Stimulated activated naive CD8-positive, alpha-beta T cell treated with anti-CD3 and anti-CD28 coated beads, Interleukin-15, amount 100 ng/mL, for 72 hours (primary cell): ENCODE measurements around the gene MAL.
A peak's percentile ranks its signal among the peaks of the same experiment; 100 is the strongest.

ENCODE experiments used
- ATAC-seq: fragments of 150-1000 bp; cut with Tn5 transposase; 2 replicates; pipeline ENCODE4 v1.10.0; 2021; ENCODE audit warnings: mild to moderate bottlenecking, moderate library complexity
- DNase-seq, 2 donors: peaks; one replicate each; pipeline ENCODE4 v3.0.0; 2021 to 2022
- H3K27ac Mint-ChIP-seq, 2 donors: one replicate each; pipeline ENCODE4 v1.8.0; 2022; ENCODE audit warnings: mild to moderate bottlenecking in 2 of 2, mixed read lengths in 2 of 2, moderate library complexity in 2 of 2
- H3K27me3 Mint-ChIP-seq: one replicate; pipeline ENCODE4 v1.8.0; 2022; ENCODE audit warnings: mixed read lengths
- H3K4me1 Mint-ChIP-seq: one replicate; pipeline ENCODE4 v1.8.0; 2022; ENCODE audit warnings: mild to moderate bottlenecking, mixed read lengths
- H3K4me3 Mint-ChIP-seq, 2 donors: one replicate each; pipeline ENCODE4 v1.8.0; 2022; ENCODE audit warnings: mild to moderate bottlenecking in 2 of 2, mixed read lengths in 2 of 2, moderate library complexity in 1 of 2
- H3K9me3 Mint-ChIP-seq, 2 donors: one replicate each; pipeline ENCODE4 v1.8.0; 2022; ENCODE audit warnings: mixed read lengths in 2 of 2

Gene MAL

GRCh38 chr2:95006588-95006987 is 18.9 kb upstream of the MAL start:
- Mint-ChIP-seq H3K27ac (no peak overlapping the region), H3K4me3 (no peak overlapping the region), H3K4me1 (peaks cover 19% of the 10 kb centered on the region), H3K27me3 (peaks cover 20% of the 10 kb centered on the region), H3K9me3 (no peaks in the 10 kb centered on the region)
- ATAC-seq (no peak), DNase-seq (no peak)

- no peak for ATAC-seq
- Mint-ChIP-seq H3K27ac (no peak overlapping the region), H3K4me1 (peaks cover 21% of the 10 kb centered on the region), H3K9me3 (no peaks in the 10 kb centered on the region), H3K4me3 (no peak overlapping the region), H3K27me3 (peaks cover 20% of the 10 kb centered on the region)
- DNase-seq, result no peak
Measured at GRCh38 chr2:95007031-95007609, 18.4 kb upstream of the MAL start.

GRCh38 chr2:95007822-95008221 is 17.7 kb upstream of the MAL start:
- ATAC-seq, result peak; percentile 17
- Mint-ChIP-seq H3K4me1 (peaks cover 28% of the 10 kb centered on the region), H3K27me3 (peaks cover 20% of the 10 kb centered on the region), H3K4me3 (no peak overlapping the region), H3K27ac (no peak overlapping the region), H3K9me3 (no peaks in the 10 kb centered on the region)
- DNase-seq, result no peak

- DNase-seq, result no peak
- Mint-ChIP-seq H3K9me3 (no peaks in the 10 kb centered on the region), H3K27me3 (peaks cover 20% of the 10 kb centered on the region), H3K27ac (no peak overlapping the region), H3K4me1 (peaks cover 33% of the 10 kb centered on the region), H3K4me3 (no peak overlapping the region)
- no peak for ATAC-seq
Measured at GRCh38 chr2:95008306-95008705, 17.2 kb upstream of the MAL start.

GRCh38 chr2:95008996-95009395 is 16.5 kb upstream of the MAL start:
- H3K27me3 Mint-ChIP-seq, result peaks cover 20% of the 10 kb centered on the region
- DNase-seq, result no peak

GRCh38 chr2:95009412-95009811 is 16.1 kb upstream of the MAL start:
- peaks cover 36% of the 10 kb centered on the region for H3K4me1 Mint-ChIP-seq
- ATAC-seq (no peak), DNase-seq (no peak)
- peak overlapping the region in 1 of 2 donors; percentile 88 for H3K27ac Mint-ChIP-seq
- H3K4me3 Mint-ChIP-seq, result no peak overlapping the region
- no peaks in the 10 kb centered on the region for H3K9me3 Mint-ChIP-seq
- peaks cover 16% of the 10 kb centered on the region for H3K27me3 Mint-ChIP-seq

More at GRCh38 chr2:95008996-95009395, 16.5 kb upstream of the MAL start:
- Mint-ChIP-seq H3K9me3 (no peaks in the 10 kb centered on the region), H3K4me1 (peaks cover 36% of the 10 kb centered on the region), H3K27ac (no peak overlapping the region), H3K4me3 (no peak overlapping the region)
- no peak for ATAC-seq

- Mint-ChIP-seq H3K27me3 (peaks cover 12% of the 10 kb centered on the region), H3K4me1 (peaks cover 39% of the 10 kb centered on the region), H3K9me3 (no peaks in the 10 kb centered on the region), H3K27ac (no peak overlapping the region), H3K4me3 (no peak overlapping the region)
- ATAC-seq (no peak), DNase-seq (no peak)
Measured at GRCh38 chr2:95010126-95010525, 15.4 kb upstream of the MAL start.

- Mint-ChIP-seq H3K27me3 (peaks cover 12% of the 10 kb centered on the region), H3K9me3 (no peaks in the 10 kb centered on the region), H3K27ac (peak overlapping the region in 1 of 2 donors; percentile 89), H3K4me1 (peaks cover 45% of the 10 kb centered on the region), H3K4me3 (no peak overlapping the region)
- ATAC-seq (no peak), DNase-seq (no peak)
Measured at GRCh38 chr2:95010718-95011117, 14.8 kb upstream of the MAL start.

GRCh38 chr2:95012881-95013550 is 12.5 kb upstream of the MAL start:
- no peaks in the 10 kb centered on the region for H3K9me3 Mint-ChIP-seq
- peaks cover 38% of the 10 kb centered on the region for H3K4me1 Mint-ChIP-seq
- H3K4me3 Mint-ChIP-seq, result no peak overlapping the region
- DNase-seq (no peak), ATAC-seq (peak; percentile 61)
- H3K27me3 Mint-ChIP-seq, result peaks cover 3% of the 10 kb centered on the region
- H3K27ac Mint-ChIP-seq, result peak overlapping the region in 1 of 2 donors; percentile 72

- no peaks in the 10 kb centered on the region for H3K9me3 Mint-ChIP-seq
- no peak for ATAC-seq
- H3K27me3 Mint-ChIP-seq, result no peaks in the 10 kb centered on the region
- DNase-seq, result no peak
- no peak overlapping the region for H3K4me3 Mint-ChIP-seq
- peak overlapping the region in 1 of 2 donors; percentile 72 for H3K27ac Mint-ChIP-seq
- peaks cover 39% of the 10 kb centered on the region for H3K4me1 Mint-ChIP-seq
Measured at GRCh38 chr2:95013726-95014125, 11.8 kb upstream of the MAL start.

- ATAC-seq (no peak), DNase-seq (no peak)
- H3K4me3 Mint-ChIP-seq, result no peak overlapping the region
- peaks cover 44% of the 10 kb centered on the region for H3K4me1 Mint-ChIP-seq
- no peaks in the 10 kb centered on the region for H3K27me3 Mint-ChIP-seq
- peak overlapping the region in 1 of 2 donors; percentile 42 for H3K27ac Mint-ChIP-seq
- no peaks in the 10 kb centered on the region for H3K9me3 Mint-ChIP-seq
Measured at GRCh38 chr2:95014126-95014708, 11.3 kb upstream of the MAL start.

GRCh38 chr2:95015261-95015912 is 10.1 kb upstream of the MAL start:
- Mint-ChIP-seq H3K4me3 (no peak overlapping the region), H3K27me3 (no peaks in the 10 kb centered on the region), H3K9me3 (no peaks in the 10 kb centered on the region), H3K27ac (peak overlapping the region in 1 of 2 donors; percentile 6), H3K4me1 (peaks cover 50% of the 10 kb centered on the region)
- peak; percentile 62 for ATAC-seq
- peak in 1 of 2 donors; percentile 35 for DNase-seq

GRCh38 chr2:95016616-95017015 is 8.9 kb upstream of the MAL start:
- ATAC-seq (no peak), DNase-seq (no peak)
- H3K27ac Mint-ChIP-seq, result no peak overlapping the region
- no peak overlapping the region for H3K4me3 Mint-ChIP-seq
- H3K4me1 Mint-ChIP-seq, result peaks cover 56% of the 10 kb centered on the region
- H3K9me3 Mint-ChIP-seq, result no peaks in the 10 kb centered on the region
- no peaks in the 10 kb centered on the region for H3K27me3 Mint-ChIP-seq

GRCh38 chr2:95017071-95017501 is 8.4 kb upstream of the MAL start:
- DNase-seq (no peak), ATAC-seq (no peak)
- no peak overlapping the region for H3K27ac Mint-ChIP-seq
- H3K9me3 Mint-ChIP-seq, result no peaks in the 10 kb centered on the region
- no peaks in the 10 kb centered on the region for H3K27me3 Mint-ChIP-seq
- no peak overlapping the region for H3K4me3 Mint-ChIP-seq
- H3K4me1 Mint-ChIP-seq, result peaks cover 60% of the 10 kb centered on the region

- ATAC-seq, result no peak
- peaks cover 60% of the 10 kb centered on the region for H3K4me1 Mint-ChIP-seq
- no peaks in the 10 kb centered on the region for H3K27me3 Mint-ChIP-seq
- peak overlapping the region in 1 of 2 donors; percentile 9 for H3K27ac Mint-ChIP-seq
- H3K4me3 Mint-ChIP-seq, result no peak overlapping the region
- H3K9me3 Mint-ChIP-seq, result no peaks in the 10 kb centered on the region
- no peak for DNase-seq
Measured at GRCh38 chr2:95017836-95018235, 7.7 kb upstream of the MAL start.

- no peaks in the 10 kb centered on the region for H3K9me3 Mint-ChIP-seq
- H3K4me1 Mint-ChIP-seq, result peaks cover 60% of the 10 kb centered on the region
- H3K4me3 Mint-ChIP-seq, result no peak overlapping the region
- no peaks in the 10 kb centered on the region for H3K27me3 Mint-ChIP-seq
- DNase-seq, result no peak
- ATAC-seq, result no peak
- no peak overlapping the region for H3K27ac Mint-ChIP-seq
Measured at GRCh38 chr2:95018301-95018700, 7.2 kb upstream of the MAL start.
